CD14-positive monocyte (primary cell): ENCODE measurements around the gene UBA7. TPM values are rescaled to one million over a fixed set of nuclear protein-coding genes. Genes with fewer than 3 reads are reported as not detected.

Source experiments
- DNase-seq, 3 donors: peaks; one replicate each; pipeline ENCODE4 v3.0.0-alpha.2; 2011 to 2022
- H2AFZ ChIP-seq: 2 replicates; pipeline ENCODE4 v1.6.0; 2012; ENCODE audit warnings: mild to moderate bottlenecking, low read depth, low read length, inconsistent platforms; ENCODE audit not compliant: insufficient read depth, poor library complexity, severe bottlenecking
- H3K27ac ChIP-seq, 2 donors: 1 replicate in 1 of 2; 2 replicates in 1 of 2; pipeline ENCODE4 v1.5.1; 2012 to 2013; ENCODE audit warnings: low read length in 2 of 2, control low read depth in 1 of 2, inconsistent platforms in 1 of 2, low read depth in 1 of 2, mild to moderate bottlenecking in 1 of 2
- H3K27me3 ChIP-seq, 2 donors: one replicate each; pipeline versions ENCODE4 v1.6.0 to v1.6.1; 2011 to 2013; ENCODE audit warnings: low read length in 2 of 2; ENCODE audit not compliant: control insufficient read depth in 2 of 2, insufficient read depth in 2 of 2
- H3K36me3 ChIP-seq, 2 donors: replicated peaks in 1 of 2; 1 replicate in 1 of 2; 2 replicates in 1 of 2; pipeline versions ENCODE4 v1.5.1 to v1.6.1; 2012 to 2013; ENCODE audit warnings: low read length in 2 of 2, control low read depth in 1 of 2, inconsistent platforms in 1 of 2, mild to moderate bottlenecking in 1 of 2; ENCODE audit not compliant: insufficient read depth in 2 of 2, control insufficient read depth in 1 of 2
- H3K4me1 ChIP-seq, 2 donors: 1 replicate in 1 of 2; 2 replicates in 1 of 2; pipeline versions ENCODE4 v1.5.1 to v1.6.1; 2012 to 2013; ENCODE audit warnings: low read length in 2 of 2, control low read depth in 1 of 2, inconsistent platforms in 1 of 2, mild to moderate bottlenecking in 1 of 2, moderate library complexity in 1 of 2; ENCODE audit not compliant: insufficient read depth in 2 of 2, control insufficient read depth in 1 of 2
- H3K4me2 ChIP-seq: replicated peaks from 2 replicates; pipeline ENCODE3; 2012; ENCODE audit warnings: low read length, moderate library complexity, mild to moderate bottlenecking; ENCODE audit not compliant: poor library complexity, severe bottlenecking; ENCODE audit errors: extremely low read depth
- H3K4me3 ChIP-seq, 3 experiments: fragments of 200-600 bp in 1 of 3; sonication (generic) in 1 of 3; replicated peaks in 1 of 3; 1 replicate in 2 of 3; 2 replicates in 1 of 3; pipeline ENCODE4 v1.5.1; 2011 to 2013; ENCODE audit warnings: low read length in 3 of 3, mild to moderate bottlenecking in 3 of 3, control low read depth in 2 of 3, low read depth in 2 of 3, inconsistent platforms in 1 of 3, moderate library complexity in 1 of 3
- H3K79me2 ChIP-seq: 2 replicates; pipeline ENCODE4 v1.6.0; 2012; ENCODE audit warnings: mild to moderate bottlenecking, control low read depth, inconsistent platforms, low read length, moderate library complexity; ENCODE audit not compliant: insufficient read depth
- H3K9ac ChIP-seq: 2 replicates; pipeline ENCODE4 v1.6.0; 2017; ENCODE audit warnings: low read length, mild to moderate bottlenecking; ENCODE audit not compliant: insufficient read depth, poor library complexity, severe bottlenecking
- H3K9me3 ChIP-seq, 2 donors: replicated peaks in 1 of 2; 1 replicate in 1 of 2; 2 replicates in 1 of 2; pipeline versions ENCODE4 v1.5.1 to v1.6.1; 2012 to 2013; ENCODE audit warnings: low read length in 2 of 2, control low read depth in 1 of 2; ENCODE audit not compliant: control insufficient read depth in 1 of 2, insufficient read depth in 1 of 2
- H4K20me1 ChIP-seq: 2 replicates; pipeline ENCODE4 v1.6.0; 2012; ENCODE audit warnings: mild to moderate bottlenecking, low read length, control low read depth, moderate library complexity; ENCODE audit not compliant: insufficient read depth
- H3K27ac Mint-ChIP-seq, 7 donors: one replicate each; pipeline ENCODE4 v1.8.0; 2020; ENCODE audit warnings: mild to moderate bottlenecking in 7 of 7, mixed read lengths in 7 of 7, moderate library complexity in 6 of 7, inconsistent platforms in 2 of 7
- H3K27me3 Mint-ChIP-seq, 3 donors: one replicate each; pipeline ENCODE4 v1.8.0; 2021 to 2022; ENCODE audit warnings: low read depth in 3 of 3, mild to moderate bottlenecking in 3 of 3, mixed read lengths in 3 of 3, moderate library complexity in 3 of 3, inconsistent platforms in 1 of 3
- H3K36me3 Mint-ChIP-seq, 2 donors: one replicate each; pipeline ENCODE4 v1.8.0; 2020; ENCODE audit warnings: mixed read lengths in 2 of 2, inconsistent platforms in 1 of 2, mild to moderate bottlenecking in 1 of 2
- H3K4me1 Mint-ChIP-seq: one replicate; pipeline ENCODE4 v1.8.0; 2020; ENCODE audit warnings: mild to moderate bottlenecking, mixed read lengths
- H3K4me3 Mint-ChIP-seq, 2 donors: one replicate each; pipeline ENCODE4 v1.8.0; 2020; ENCODE audit warnings: mild to moderate bottlenecking in 2 of 2, mixed read lengths in 2 of 2, moderate library complexity in 1 of 2
- H3K9me3 Mint-ChIP-seq, 7 donors: one replicate each; pipeline ENCODE4 v1.8.0; 2020 to 2022; ENCODE audit warnings: mixed read lengths in 7 of 7, mild to moderate bottlenecking in 6 of 7, moderate library complexity in 6 of 7, inconsistent platforms in 2 of 7
- WGBS: methylation state at CpG from one replicate; pipeline ENCODE4 v1.1.5; 2013; ENCODE audit warnings: missing lambda C conversion rate; ENCODE audit not compliant: insufficient coverage; 5-methylcytosine and 5-hydroxymethylcytosine counted together
- intact Hi-C, 2 donors: fragments of 100-400 bp; cut with micrococcal nuclease; formaldehyde crosslinking; loops; one replicate each; pipeline versions ENCODE4 v1.15.0 to v1.15.1; 2023
- polyA plus RNA-seq, 3 donors: library from polyadenylated mRNA; depleted of rRNA in 1 of 3; unstranded in 2 of 3; stranded (reverse) in 1 of 3; fragments of 300-500 nt in 2 of 3; fragments of >200 nt in 1 of 3; fragmentation: Illumina TruSeq in 2 of 3; gene quantifications; 1 replicate in 2 of 3; 2 replicates in 1 of 3; pipeline ENCODE4 v1.2.3, GENCODE V29; 2012 to 2021
- small RNA-seq: library from RNA; depleted of rRNA; stranded (forward); fragments of <200 nt; gene quantifications from one replicate; pipeline ENCODE3, GENCODE V24; 2012; ENCODE audit warnings: low read depth; ENCODE audit not compliant: insufficient read length
- TF ChIP-seq, protein P1 (sequence below): fragments of 200-600 bp; IDR thresholded peaks from one replicate; pipeline ENCODE4 v1.8.0; 2022; ENCODE audit warnings: antibody characterized with exemption, mild to moderate bottlenecking

Gene UBA7
- polyA plus RNA-seq, 3 donors: 39.1 to 399 (median 43.7) TPM

DNA sequence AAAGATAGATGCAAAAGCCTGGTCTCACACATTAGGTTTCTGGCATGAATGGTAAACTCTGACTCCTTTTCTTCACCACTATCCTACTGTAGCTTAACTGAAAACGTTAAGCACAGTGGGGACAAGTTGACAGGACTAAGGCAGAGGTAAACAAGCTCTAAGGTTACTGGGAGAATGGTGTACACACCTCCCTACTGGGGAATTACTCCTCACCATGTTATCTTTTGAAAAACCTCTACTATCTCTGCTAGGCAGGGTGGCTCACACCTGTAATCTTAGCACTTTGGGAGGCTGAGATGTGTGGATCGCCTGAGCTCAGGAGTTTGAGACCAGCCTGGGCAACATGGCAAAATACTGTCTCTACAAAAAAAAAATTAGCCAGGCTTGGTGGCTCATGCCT, 56.6 kb downstream of the UBA7 start:
- Histone ChIP-seq H3K27me3 (no peaks in the 10 kb centered on the region), H2AFZ (no peak overlapping the region), H3K4me3 (no peak overlapping the region), H3K4me2 (no peak overlapping the region), H3K27ac (no peak overlapping the region), H3K79me2 (peaks cover 89% of the 10 kb centered on the region), H3K36me3 (peaks cover 0 to 16% of the 10 kb centered on the region in 2 donors), H4K20me1 (peaks cover 99% of the 10 kb centered on the region), H3K9ac (no peak overlapping the region), H3K9me3 (no peaks in the 10 kb centered on the region), H3K4me1 (peaks cover 0 to 5% of the 10 kb centered on the region in 2 donors)
- DNase-seq: no peak
- Mint-ChIP-seq H3K9me3 (peaks cover 0 to 2% (median 0%) of the 10 kb centered on the region in 7 donors), H3K36me3 (peaks cover 16 to 38% of the 10 kb centered on the region in 2 donors), H3K27ac (peak overlapping the region in 1 of 7 donors; percentile 47), H3K4me3 (no peak overlapping the region), H3K4me1 (peaks cover 13% of the 10 kb centered on the region), H3K27me3 (no peaks in the 10 kb centered on the region)
- TF ChIP-seq, protein P1, sequence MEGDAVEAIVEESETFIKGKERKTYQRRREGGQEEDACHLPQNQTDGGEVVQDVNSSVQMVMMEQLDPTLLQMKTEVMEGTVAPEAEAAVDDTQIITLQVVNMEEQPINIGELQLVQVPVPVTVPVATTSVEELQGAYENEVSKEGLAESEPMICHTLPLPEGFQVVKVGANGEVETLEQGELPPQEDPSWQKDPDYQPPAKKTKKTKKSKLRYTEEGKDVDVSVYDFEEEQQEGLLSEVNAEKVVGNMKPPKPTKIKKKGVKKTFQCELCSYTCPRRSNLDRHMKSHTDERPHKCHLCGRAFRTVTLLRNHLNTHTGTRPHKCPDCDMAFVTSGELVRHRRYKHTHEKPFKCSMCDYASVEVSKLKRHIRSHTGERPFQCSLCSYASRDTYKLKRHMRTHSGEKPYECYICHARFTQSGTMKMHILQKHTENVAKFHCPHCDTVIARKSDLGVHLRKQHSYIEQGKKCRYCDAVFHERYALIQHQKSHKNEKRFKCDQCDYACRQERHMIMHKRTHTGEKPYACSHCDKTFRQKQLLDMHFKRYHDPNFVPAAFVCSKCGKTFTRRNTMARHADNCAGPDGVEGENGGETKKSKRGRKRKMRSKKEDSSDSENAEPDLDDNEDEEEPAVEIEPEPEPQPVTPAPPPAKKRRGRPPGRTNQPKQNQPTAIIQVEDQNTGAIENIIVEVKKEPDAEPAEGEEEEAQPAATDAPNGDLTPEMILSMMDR: no peak
- WGBS: 100% methylated on average over 1 of the region's 2 CpGs
- intact Hi-C loops: no loop called here

- no peak overlapping the region for H3K4me2 ChIP-seq
- TF ChIP-seq, protein P1: no peak
- intact Hi-C loops: no loop called here
- H3K79me2 ChIP-seq: peaks cover 81% of the 10 kb centered on the region
- peaks cover 0 to 20% of the 10 kb centered on the region in 2 donors for H3K36me3 ChIP-seq
- no peak overlapping the region for H3K9ac ChIP-seq
- Mint-ChIP-seq H3K27ac (peak overlapping the region in 1 of 7 donors; percentile 77), H3K4me1 (peaks cover 8% of the 10 kb centered on the region), H3K36me3 (peaks cover 16 to 32% of the 10 kb centered on the region in 2 donors), H3K9me3 (peaks cover 0 to 2% (median 0%) of the 10 kb centered on the region in 7 donors), H3K4me3 (no peak overlapping the region), H3K27me3 (no peaks in the 10 kb centered on the region)
- no peaks in the 10 kb centered on the region for H3K27me3 ChIP-seq
- no peak overlapping the region for H3K27ac ChIP-seq
- WGBS: no CpG with 5 or more reads among the region's 1 CpG
- peaks cover 100% of the 10 kb centered on the region for H4K20me1 ChIP-seq
- no peaks in the 10 kb centered on the region for H3K4me1 ChIP-seq
- no peaks in the 10 kb centered on the region for H3K9me3 ChIP-seq
- no peak overlapping the region for H3K4me3 ChIP-seq
- DNase-seq: no peak
- H2AFZ ChIP-seq: no peak overlapping the region
Measured at GRCh38 chr3:49756036-49756435, 57.7 kb downstream of the UBA7 start.

Small RNAs within 50 kb of the gene (small RNA-seq; reads per million reads assigned to genes)
- gene COX6CP14 (not detected), gene RN7SL217P (not detected)

Other genes starting within 250 kb of the UBA7 start
- 100 to 1,000 TPM in 1 of 3 donors, 10 to 100 TPM in 2; 66.1 to 105 (median 92.6) TPM for gene APEH, start 139.6 kb downstream of the UBA7 start, polyA plus RNA-seq
- 10 to 100 TPM in 1 of 3 donors, under 1 TPM in 1, not detected in 1; 0.28 to 17.8 TPM for gene MST1, start 124.5 kb downstream of the UBA7 start, polyA plus RNA-seq
- gene RNF123, start 124.4 kb downstream of the UBA7 start, polyA plus RNA-seq: 10 to 100 TPM; 11.1 to 46.2 (median 15.7) TPM
- under 1 TPM in 1 of 3 donors, not detected in 2; 0.96 TPM for gene AMIGO3, start 94.3 kb downstream of the UBA7 start, polyA plus RNA-seq
- gene GMPPB, start 90.0 kb downstream of the UBA7 start, polyA plus RNA-seq: 10 to 100 TPM; 14.7 to 17.6 (median 17.6) TPM
- 10 to 100 TPM; 15.8 to 27.1 (median 16.1) TPM for gene IP6K1, start 27.4 kb downstream of the UBA7 start, polyA plus RNA-seq
- not detected for gene CDHR4, start 14.1 kb downstream of the UBA7 start, polyA plus RNA-seq
- 1 to 10 TPM in 2 of 3 donors, under 1 TPM in 1; 0.43 to 1.3 (median 1.3) TPM for gene INKA1, start 10.7 kb downstream of the UBA7 start, polyA plus RNA-seq
- 1 to 10 TPM in 1 of 3 donors, under 1 TPM in 2; 0.68 to 1.1 (median 0.95) TPM for gene TRAIP, start 42.6 kb upstream of the UBA7 start, polyA plus RNA-seq
- gene CAMKV, start 56.0 kb upstream of the UBA7 start, polyA plus RNA-seq: under 1 TPM in 2 of 3 donors, not detected in 1; 0.03 to 0.10 TPM
- under 1 TPM in 1 of 3 donors, not detected in 2; 0.25 TPM for gene MST1R, start 89.9 kb upstream of the UBA7 start, polyA plus RNA-seq
- 1 to 10 TPM; 5.4 to 6.6 (median 6.1) TPM for gene MON1A, start 115.9 kb upstream of the UBA7 start, polyA plus RNA-seq
- gene RBM6, start 126.2 kb upstream of the UBA7 start, polyA plus RNA-seq: 100 to 1,000 TPM in 1 of 3 donors, 10 to 100 TPM in 2; 11.3 to 137 (median 17.8) TPM